ENCODE measurements around the gene NRXN2.
A peak's percentile ranks its signal among the peaks of the same experiment; 100 is the strongest.

The NRXN2 gene

GRCh38 chr11:64744544-64745188 is 21.7 kb upstream of the NRXN2 start:
- Histone ChIP-seq H3K9ac (ENCODE audit: low read length) (peak overlapping the region; percentile 78), H3K4me2 (ENCODE audit: low read length) (peak overlapping the region; percentile 98), H3K9me3 (ENCODE audit: low read length) (no peaks in the 10 kb centered on the region), H3F3A (ENCODE audit: insufficient read depth, low read length) (no peaks in the 10 kb centered on the region), H3K4me3 (ENCODE audit: low read depth, low read length, poor library complexity, severe bottlenecking) (peak overlapping the region; percentile 60), H3K9me2 (ENCODE audit: low read depth, low read length) (no peaks in the 10 kb centered on the region), H3K36me3 (ENCODE audit: insufficient read depth, low read length) (no peaks in the 10 kb centered on the region), H4K20me1 (ENCODE audit: insufficient read depth, low read length) (no peaks in the 10 kb centered on the region), H3K27ac (ENCODE audit: low read depth, low read length, poor library complexity, severe bottlenecking) (peak overlapping the region; percentile 77), H3K4me1 (ENCODE audit: insufficient read depth, low read length, severe bottlenecking) (peaks cover 35% of the 10 kb centered on the region), H3K79me2 (ENCODE audit: insufficient read depth, low read length) (no peaks in the 10 kb centered on the region), H2AFZ (ENCODE audit: low read length) (no peak overlapping the region), H3K27me3 (ENCODE audit: insufficient read depth, low read length) (no peaks in the 10 kb centered on the region; the same call in 1 of the 2 replicates)
- TF ChIP-seq EZH2 (IDR thresholded peaks at IDR 0.05; ENCODE audit: borderline replicate concordance, low read length) (no peak), CTCF (IDR thresholded peaks at IDR 0.05; ENCODE audit: low read length) (no peak)

GRCh38 chr11:64743591-64744543 is 20.9 kb upstream of the NRXN2 start, which contains the start of gene RASGRP2:
Gene RASGRP2, minus strand, starts transcription at chr11:64744142. Its CDS starts 1,276 bp downstream, at chr11:64742866.
- Histone ChIP-seq H3K4me1 (ENCODE audit: insufficient read depth, low read length, severe bottlenecking) (peaks cover 35% of the 10 kb centered on the region), H2AFZ (ENCODE audit: low read length) (no peak within 1 kb of the TSS), H3K4me3 (ENCODE audit: low read depth, low read length, poor library complexity, severe bottlenecking) (peak within 1 kb of the TSS; percentile 60), H3K9me2 (ENCODE audit: low read depth, low read length) (no peaks in the 10 kb centered on the region), H3K9me3 (ENCODE audit: low read length) (no peaks in the 10 kb centered on the region), H3F3A (ENCODE audit: insufficient read depth, low read length) (no peaks in the 10 kb centered on the region), H4K20me1 (ENCODE audit: insufficient read depth, low read length) (no peaks in the 10 kb centered on the region), H3K27me3 (ENCODE audit: insufficient read depth, low read length) (no peaks in the 10 kb centered on the region; the same call in 1 of the 2 replicates), H3K79me2 (ENCODE audit: insufficient read depth, low read length) (no peaks in the 10 kb centered on the region), H3K4me2 (ENCODE audit: low read length) (peak within 1 kb of the TSS; percentile 98), H3K36me3 (ENCODE audit: insufficient read depth, low read length) (no peaks in the 10 kb centered on the region), H3K9ac (ENCODE audit: low read length) (peak within 1 kb of the TSS; percentile 78), H3K27ac (ENCODE audit: low read depth, low read length, poor library complexity, severe bottlenecking) (peak within 1 kb of the TSS; percentile 77)
- TF ChIP-seq EZH2 (IDR thresholded peaks at IDR 0.05; ENCODE audit: borderline replicate concordance, low read length) (no peak), CTCF (IDR thresholded peaks at IDR 0.05; ENCODE audit: low read length) (peak; percentile 83)

GRCh38 chr11:64742889-64743590 is 20.0 kb upstream of the NRXN2 start:
- Histone ChIP-seq H3K4me3 (ENCODE audit: low read depth, low read length, poor library complexity, severe bottlenecking) (peak overlapping the region; percentile 60), H3K9me3 (ENCODE audit: low read length) (no peaks in the 10 kb centered on the region), H3K27me3 (ENCODE audit: insufficient read depth, low read length) (no peaks in the 10 kb centered on the region), H4K20me1 (ENCODE audit: insufficient read depth, low read length) (no peaks in the 10 kb centered on the region), H3F3A (ENCODE audit: insufficient read depth, low read length) (no peaks in the 10 kb centered on the region), H3K4me1 (ENCODE audit: insufficient read depth, low read length, severe bottlenecking) (peaks cover 35% of the 10 kb centered on the region), H3K4me2 (ENCODE audit: low read length) (peak overlapping the region; percentile 98), H3K9me2 (ENCODE audit: low read depth, low read length) (no peaks in the 10 kb centered on the region), H3K27ac (ENCODE audit: low read depth, low read length, poor library complexity, severe bottlenecking) (no peak overlapping the region), H3K36me3 (ENCODE audit: insufficient read depth, low read length) (no peaks in the 10 kb centered on the region), H3K9ac (ENCODE audit: low read length) (peak overlapping the region; percentile 78), H2AFZ (ENCODE audit: low read length) (no peak overlapping the region), H3K79me2 (ENCODE audit: insufficient read depth, low read length) (no peaks in the 10 kb centered on the region)
- TF ChIP-seq EZH2 (IDR thresholded peaks at IDR 0.05; ENCODE audit: borderline replicate concordance, low read length) (no peak), CTCF (IDR thresholded peaks at IDR 0.05; ENCODE audit: low read length) (peak; percentile 73)
